ENCODE data around the gene HINFP.
"Not testable (repeated sequence)": the region's sequence is repeated elsewhere in the genome, so short reads cannot be mapped to it uniquely, and the experiment has no call there.

Gene HINFP

GRCh38 chr11:119155733-119156492 lies 34.5 kb downstream of the HINFP start:
- no peak for DNase-seq (ENCODE audit: low spot score)

GRCh38 chr11:119156496-119156895 lies 35.1 kb downstream of the HINFP start:
- DNase-seq (ENCODE audit: low spot score): no peak

GRCh38 chr11:119157063-119157462 lies 35.7 kb downstream of the HINFP start:
- DNase-seq (ENCODE audit: low spot score): no peak

GRCh38 chr11:119158467-119158866 lies 37.1 kb downstream of the HINFP start:
- no peak for DNase-seq (ENCODE audit: low spot score)

GRCh38 chr11:119160151-119160550 lies 38.8 kb downstream of the HINFP start:
- DNase-seq (ENCODE audit: low spot score): no peak

- no peak for DNase-seq (ENCODE audit: low spot score)
Observed at GRCh38 chr11:119161871-119162270, 40.5 kb downstream of the HINFP start.

- no peak for DNase-seq (ENCODE audit: low spot score)
Observed at GRCh38 chr11:119166368-119167076, 45.1 kb downstream of the HINFP start.

- not testable (repeated sequence) for DNase-seq (ENCODE audit: low spot score)
Observed at GRCh38 chr11:119167077-119167458, 45.7 kb downstream of the HINFP start.

- no peak for DNase-seq (ENCODE audit: low spot score)
Observed at GRCh38 chr11:119167933-119168332, 46.6 kb downstream of the HINFP start.

- DNase-seq (ENCODE audit: low spot score): peak; percentile 88
Observed at GRCh38 chr11:119168471-119169281, 47.3 kb downstream of the HINFP start, which contains the start of gene NLRX1. NLRX1 (plus strand) TSS chr11:119168725; CDS start chr11:119171404, 2,679 bp downstream.

GRCh38 chr11:119169282-119169719 lies 47.9 kb downstream of the HINFP start:
- DNase-seq (ENCODE audit: low spot score): peak; percentile 62

- DNase-seq (ENCODE audit: low spot score): no peak
Observed at GRCh38 chr11:119172513-119172912, 51.1 kb downstream of the HINFP start.

- DNase-seq (ENCODE audit: low spot score): no peak
Observed at GRCh38 chr11:119173453-119173852, 52.1 kb downstream of the HINFP start.

GRCh38 chr11:119175493-119176077 lies 54.2 kb downstream of the HINFP start:
- DNase-seq (ENCODE audit: low spot score): no peak

GRCh38 chr11:119178166-119178680 lies 56.8 kb downstream of the HINFP start:
- no peak for DNase-seq (ENCODE audit: low spot score)

GRCh38 chr11:119179342-119179741 lies 58.0 kb downstream of the HINFP start:
- DNase-seq (ENCODE audit: low spot score): no peak

- no peak for DNase-seq (ENCODE audit: low spot score)
Observed at GRCh38 chr11:119179983-119180382, 58.6 kb downstream of the HINFP start.

- DNase-seq (ENCODE audit: low spot score): no peak
Observed at GRCh38 chr11:119180729-119181676, 59.6 kb downstream of the HINFP start.

- no peak for DNase-seq (ENCODE audit: low spot score)
Observed at GRCh38 chr11:119181677-119182412, 60.5 kb downstream of the HINFP start.

- not testable (repeated sequence) for DNase-seq (ENCODE audit: low spot score)
Observed at GRCh38 chr11:119184399-119184798, 63.0 kb downstream of the HINFP start.
